GM18517 (cell line): ENCODE results near the gene CORO6.
"Not testable (repeated sequence)": the region's sequence is repeated elsewhere in the genome, so short reads cannot be mapped to it uniquely, and the experiment has no call there.

Source experiments
- ATAC-seq: cut with Tn5 transposase; IDR thresholded peaks from one replicate; pipeline ENCODE4 v1.9.1; 2021; ENCODE audit warnings: mild to moderate bottlenecking, moderate library complexity; ENCODE audit not compliant: unreplicated experiment

The CORO6 gene

GRCh38 chr17:29622337-29623282 lies at the start of gene CORO6:
CORO6 (minus strand) TSS chr17:29622912; CDS start chr17:29621421, 1,491 bp downstream.
- no peak for ATAC-seq

GRCh38 chr17:29671661-29672060 lies 48.9 kb upstream of the CORO6 start:
- no peak for ATAC-seq

GRCh38 chr17:29669266-29669665 lies 46.6 kb upstream of the CORO6 start:
- no peak for ATAC-seq

- no peak for ATAC-seq
Observed at GRCh38 chr17:29667969-29668368, 45.3 kb upstream of the CORO6 start.

GRCh38 chr17:29665481-29665810 lies 42.7 kb upstream of the CORO6 start:
- no peak for ATAC-seq

- no peak for ATAC-seq
Observed at GRCh38 chr17:29664743-29665480, 42.2 kb upstream of the CORO6 start.

GRCh38 chr17:29663155-29663554 lies 40.4 kb upstream of the CORO6 start:
- no peak for ATAC-seq

- no peak for ATAC-seq
Observed at GRCh38 chr17:29661213-29661612, 38.5 kb upstream of the CORO6 start.

GRCh38 chr17:29659155-29659554 lies 36.4 kb upstream of the CORO6 start:
- no peak for ATAC-seq

- no peak for ATAC-seq
Observed at GRCh38 chr17:29655323-29655722, 32.6 kb upstream of the CORO6 start.

GRCh38 chr17:29653995-29654714 lies 31.4 kb upstream of the CORO6 start:
- ATAC-seq: no peak

GRCh38 chr17:29652976-29653375 lies 30.3 kb upstream of the CORO6 start:
- no peak for ATAC-seq

- ATAC-seq: not testable (repeated sequence)
Observed at GRCh38 chr17:29651913-29652312, 29.2 kb upstream of the CORO6 start.

- no peak for ATAC-seq
Observed at GRCh38 chr17:29650396-29650795, 27.7 kb upstream of the CORO6 start.

- no peak for ATAC-seq
Observed at GRCh38 chr17:29649359-29649758, 26.6 kb upstream of the CORO6 start.

GRCh38 chr17:29648005-29648404 lies 25.3 kb upstream of the CORO6 start:
- no peak for ATAC-seq

GRCh38 chr17:29645515-29646051 lies 22.9 kb upstream of the CORO6 start:
- ATAC-seq: no peak

- ATAC-seq: no peak
Observed at GRCh38 chr17:29643817-29644160, 21.1 kb upstream of the CORO6 start.

- ATAC-seq: no peak
Observed at GRCh38 chr17:29642171-29642611, 19.5 kb upstream of the CORO6 start.

- no peak for ATAC-seq
Observed at GRCh38 chr17:29640981-29641642, 18.4 kb upstream of the CORO6 start.

GRCh38 chr17:29640413-29640812 lies 17.7 kb upstream of the CORO6 start:
- no peak for ATAC-seq
